Measurements from ENCODE around the gene SVBP.

SVBP gene

GRCh38 chr1:42846257-42847110, 29.3 kb upstream of the SVBP start, which contains the start of gene ZNF691 (continued):
- no peak for TF ChIP-seq HOXA7 (CRISPR knock-in tag; IDR thresholded peaks at IDR 0.05; ENCODE audit: borderline replicate concordance)
- no peak for TF ChIP-seq ZNF274 (IDR thresholded peaks at IDR 0.05; ENCODE audit: low read length)
- TF ChIP-seq ZNF274 (tag by site-specific recombination; IDR thresholded peaks at IDR 0.05; ENCODE audit: borderline replicate concordance), result no peak
- peak; percentile 23; the same call in 1 of the 2 replicates for TF ChIP-seq ZBTB8A (tag by site-specific recombination; IDR thresholded peaks at IDR 0.05)
- TF ChIP-seq ZNF398 (tag by site-specific recombination; IDR thresholded peaks at IDR 0.05), result peak; percentile 29
- TF ChIP-seq IKZF3 (tag by site-specific recombination; IDR thresholded peaks at IDR 0.05), result peak; percentile 66; the same call in 1 of the 2 replicates
- TF ChIP-seq YY1 (tag by site-specific recombination; IDR thresholded peaks at IDR 0.05), result peak; percentile 66; the same call in 1 of the 2 replicates
- no peak for TF ChIP-seq ZNF701 (tag by site-specific recombination; IDR thresholded peaks at IDR 0.05)
- no peak for TF ChIP-seq ZNF558 (tag by site-specific recombination; IDR thresholded peaks at IDR 0.05)
- TF ChIP-seq ZNF530 (tag by site-specific recombination; IDR thresholded peaks at IDR 0.05; ENCODE audit: low read depth), result no peak
- peak; percentile 82 for TF ChIP-seq ZBTB26 (tag by site-specific recombination; optimal IDR thresholded peaks at IDR 0.05)
- TF ChIP-seq ZBTB17 (tag by site-specific recombination; IDR thresholded peaks at IDR 0.05), result peak; percentile 91
- TF ChIP-seq ZNF585B (tag by site-specific recombination; IDR thresholded peaks at IDR 0.05), result no peak
- no peak for TF ChIP-seq ZNF510 (tag by site-specific recombination; IDR thresholded peaks at IDR 0.05; ENCODE audit: insufficient replicate concordance)
- TF ChIP-seq ZNF140 (tag by site-specific recombination; IDR thresholded peaks at IDR 0.05), result no peak
- no peak for TF ChIP-seq ZNF645 (tag by site-specific recombination; IDR thresholded peaks at IDR 0.05)
- TF ChIP-seq ZNF350 (tag by site-specific recombination; IDR thresholded peaks at IDR 0.05), result no peak
- TF ChIP-seq ZNF785 (tag by site-specific recombination; IDR thresholded peaks at IDR 0.05), result no peak; the same call in 1 of the 2 replicates
- peak; percentile 74; the same call in 1 of the 2 replicates for TF ChIP-seq ZEB2 (tag by site-specific recombination; IDR thresholded peaks at IDR 0.05)
- peak; percentile 48; the same call in 1 of the 2 replicates for TF ChIP-seq REST (tag by site-specific recombination; IDR thresholded peaks at IDR 0.05)
- no peak for TF ChIP-seq ZSCAN23 (tag by site-specific recombination; IDR thresholded peaks at IDR 0.05)
- TF ChIP-seq KLF17 (tag by site-specific recombination; IDR thresholded peaks at IDR 0.05), result peak; percentile 24; the same call in 1 of the 2 replicates
- TF ChIP-seq BCL11A (tag by site-specific recombination; IDR thresholded peaks at IDR 0.05; ENCODE audit: low read depth), result no peak
- TF ChIP-seq ZNF175 (tag by site-specific recombination; IDR thresholded peaks at IDR 0.05), result no peak
- no peak for TF ChIP-seq ZNF223 (tag by site-specific recombination; IDR thresholded peaks at IDR 0.05)
- TF ChIP-seq ZNF629 (tag by site-specific recombination; IDR thresholded peaks at IDR 0.05), result peak; percentile 11; the same call in 1 of the 2 replicates
- TF ChIP-seq RBAK (tag by site-specific recombination; IDR thresholded peaks at IDR 0.05), result no peak
- TF ChIP-seq KLF9 (tag by site-specific recombination; IDR thresholded peaks at IDR 0.05; ENCODE audit: low read depth), result peak; percentile 23; the same call in 1 of the 2 replicates
- no peak for TF ChIP-seq GLIS1 (tag by site-specific recombination; IDR thresholded peaks at IDR 0.05)
- TF ChIP-seq ZNF292 (tag by site-specific recombination; IDR thresholded peaks at IDR 0.05; ENCODE audit: borderline replicate concordance, low read depth), result no peak
- no peak for TF ChIP-seq ZNF37A (tag by site-specific recombination; IDR thresholded peaks at IDR 0.05)
- TF ChIP-seq ZNF19 (tag by site-specific recombination; IDR thresholded peaks at IDR 0.05; ENCODE audit: low read depth), result no peak
